GM19452 (cell line): ENCODE measurements around the gene ASTN2.
A peak's percentile ranks its signal among the peaks of the same experiment; 100 is the strongest.

Source experiments
- ATAC-seq: cut with Tn5 transposase; IDR thresholded peaks from one replicate; pipeline ENCODE4 v1.9.1; 2021; ENCODE audit not compliant: unreplicated experiment

Gene ASTN2

GRCh38 chr9:116599342-116599884 lies 815.4 kb downstream of the ASTN2 start:
- ATAC-seq, result no peak

- ATAC-seq, result no peak
These were observed 818.2 kb downstream of the ASTN2 start for GRCh38 chr9:116596646-116597045.

- no peak for ATAC-seq
These were observed 820.3 kb downstream of the ASTN2 start for GRCh38 chr9:116594547-116594946.

- ATAC-seq, result no peak
These were observed 821.9 kb downstream of the ASTN2 start for GRCh38 chr9:116592970-116593369.

GRCh38 chr9:116589392-116590354 lies 825.2 kb downstream of the ASTN2 start:
- ATAC-seq, result no peak

- ATAC-seq, result no peak
These were observed 826.9 kb downstream of the ASTN2 start for GRCh38 chr9:116587919-116588318.

GRCh38 chr9:116585896-116586295 lies 829.0 kb downstream of the ASTN2 start:
- ATAC-seq, result no peak

GRCh38 chr9:116585204-116585603 lies 829.7 kb downstream of the ASTN2 start:
- no peak for ATAC-seq

- ATAC-seq, result no peak
These were observed 834.0 kb downstream of the ASTN2 start for GRCh38 chr9:116580853-116581252.

GRCh38 chr9:116576386-116576785 lies 838.5 kb downstream of the ASTN2 start:
- ATAC-seq, result no peak

- no peak for ATAC-seq
These were observed 840.7 kb downstream of the ASTN2 start for GRCh38 chr9:116574027-116574679.

- ATAC-seq, result peak; percentile 80
These were observed 842.6 kb downstream of the ASTN2 start for GRCh38 chr9:116572095-116572748.

GRCh38 chr9:116569111-116569510 lies 845.7 kb downstream of the ASTN2 start:
- no peak for ATAC-seq

- no peak for ATAC-seq
These were observed 848.0 kb downstream of the ASTN2 start for GRCh38 chr9:116566677-116567488.

GRCh38 chr9:116565986-116566385 lies 848.9 kb downstream of the ASTN2 start:
- ATAC-seq, result no peak

- no peak for ATAC-seq
These were observed 850.5 kb downstream of the ASTN2 start for GRCh38 chr9:116564266-116564793.

- no peak for ATAC-seq
These were observed 855.9 kb downstream of the ASTN2 start for GRCh38 chr9:116558818-116559540.

GRCh38 chr9:116558035-116558434 lies 856.8 kb downstream of the ASTN2 start:
- ATAC-seq, result no peak

GRCh38 chr9:116555556-116556155 lies 859.2 kb downstream of the ASTN2 start:
- ATAC-seq, result no peak
